Fibroblast of lung (primary cell): ENCODE data around the gene GPC6. TPM values are rescaled to one million over a fixed set of nuclear protein-coding genes. Genes with fewer than 3 reads are reported as not detected.

ENCODE experiments used
- DNase-seq, 2 donors: peaks; one replicate each; pipeline versions ENCODE4 v3.0.0 to v3.0.0-alpha.2; 2010; ENCODE audit warnings: low read depth in 2 of 2
- H2AFZ ChIP-seq: 2 replicates; pipeline ENCODE4 v1.5.1; 2012; ENCODE audit warnings: low read length, control low read depth, inconsistent platforms
- H3K27ac ChIP-seq: 2 replicates; pipeline ENCODE4 v1.5.1; 2011; ENCODE audit warnings: low read length, control low read depth; ENCODE audit not compliant: insufficient read depth
- H3K27me3 ChIP-seq: 2 replicates; pipeline ENCODE4 v1.5.1; 2011; ENCODE audit warnings: mild to moderate bottlenecking, low read length; ENCODE audit not compliant: control insufficient read depth, insufficient read depth
- H3K36me3 ChIP-seq: 2 replicates; pipeline ENCODE4 v1.5.1; 2011; ENCODE audit warnings: low read length; ENCODE audit not compliant: control insufficient read depth, insufficient read depth
- H3K4me1 ChIP-seq: 2 replicates; pipeline ENCODE4 v1.5.1; 2011; ENCODE audit warnings: low read length; ENCODE audit not compliant: control insufficient read depth, insufficient read depth; ENCODE audit errors: extremely low read depth
- H3K4me2 ChIP-seq: 2 replicates; pipeline ENCODE4 v1.5.1; 2011; ENCODE audit warnings: low read length, control low read depth; ENCODE audit not compliant: insufficient read depth; ENCODE audit errors: extremely low read depth
- H3K4me3 ChIP-seq, 4 experiments: fragments of 200-600 bp in 1 of 4; sonication (generic) in 1 of 4; replicated peaks in 1 of 4; 2 replicates each; pipeline ENCODE4 v1.5.1; 2011 to 2016; ENCODE audit warnings: low read length in 4 of 4, low read depth in 3 of 4, mild to moderate bottlenecking in 3 of 4, control low read depth in 2 of 4, inconsistent platforms in 1 of 4, mixed read lengths in 1 of 4; ENCODE audit not compliant: insufficient read depth in 1 of 4; ENCODE audit errors: control extremely low read depth in 1 of 4
- H3K79me2 ChIP-seq: 2 replicates; pipeline ENCODE4 v1.5.1; 2012; ENCODE audit warnings: mild to moderate bottlenecking, low read length, inconsistent platforms; ENCODE audit not compliant: control insufficient read depth, insufficient read depth
- H3K9ac ChIP-seq: 2 replicates; pipeline ENCODE4 v1.5.1; 2011; ENCODE audit warnings: mild to moderate bottlenecking, low read length, control low read depth; ENCODE audit not compliant: insufficient read depth
- H3K9me3 ChIP-seq: 2 replicates; pipeline ENCODE4 v1.5.1; 2012; ENCODE audit warnings: low read depth, low read length; ENCODE audit not compliant: control insufficient read depth, insufficient read depth
- H4K20me1 ChIP-seq: 2 replicates; pipeline ENCODE4 v1.5.1; 2011; ENCODE audit warnings: low read length; ENCODE audit not compliant: control insufficient read depth, insufficient read depth; ENCODE audit errors: extremely low read depth
- EZH2 ChIP-seq: IDR thresholded peaks from 2 replicates; pipeline ENCODE4 v1.5.1; 2012; ENCODE audit warnings: low read length, control low read depth, mild to moderate bottlenecking; ENCODE audit errors: missing control alignments
- polyA plus RNA-seq, 2 donors: library from polyadenylated mRNA; depleted of rRNA in 1 of 2; stranded (reverse) in 1 of 2; unstranded in 1 of 2; fragments of >200 nt; gene quantifications; 2 replicates each; pipeline ENCODE4 v1.2.1, GENCODE V29; 2011 to 2012; ENCODE audit warnings: missing spikeins in 1 of 2
- total RNA-seq: library from RNA; depleted of rRNA; stranded (reverse); fragments of >200 nt; gene quantifications from 2 replicates; pipeline ENCODE4 v1.2.1, GENCODE V29; 2014
- TF ChIP-seq, protein P1 (sequence below), 2 donors: IDR thresholded peaks in 1 of 2; conservative IDR thresholded peaks in 1 of 2; 1 replicate in 1 of 2; 2 replicates in 1 of 2; pipeline ENCODE4 v1.5.1; 2011 to 2012; ENCODE audit warnings: low read length in 2 of 2, control low read depth in 1 of 2, inconsistent platforms in 1 of 2, low read depth in 1 of 2, mild to moderate bottlenecking in 1 of 2

The GPC6 gene
- total and polyA plus RNA-seq, 2 donors (not counting 1 experiment from before 2014, with no cell fraction given) = 11.2 to 33.7 TPM

GRCh38 chr13:93660391-93661063, 433.9 kb downstream of the GPC6 start:
- Histone ChIP-seq H3K36me3 (no peaks in the 10 kb centered on the region), H3K4me2 (no peak overlapping the region), H3K79me2 (no peaks in the 10 kb centered on the region), H3K9ac (no peak overlapping the region), H4K20me1 (no peaks in the 10 kb centered on the region), H3K9me3 (no peaks in the 10 kb centered on the region), H3K4me1 (no peaks in the 10 kb centered on the region), H2AFZ (no peak overlapping the region), H3K27ac (no peak overlapping the region), H3K27me3 (no peaks in the 10 kb centered on the region), H3K4me3 (no peak overlapping the region)
- no peak for DNase-seq
- no peak for TF ChIP-seq EZH2
- TF ChIP-seq, protein P1, sequence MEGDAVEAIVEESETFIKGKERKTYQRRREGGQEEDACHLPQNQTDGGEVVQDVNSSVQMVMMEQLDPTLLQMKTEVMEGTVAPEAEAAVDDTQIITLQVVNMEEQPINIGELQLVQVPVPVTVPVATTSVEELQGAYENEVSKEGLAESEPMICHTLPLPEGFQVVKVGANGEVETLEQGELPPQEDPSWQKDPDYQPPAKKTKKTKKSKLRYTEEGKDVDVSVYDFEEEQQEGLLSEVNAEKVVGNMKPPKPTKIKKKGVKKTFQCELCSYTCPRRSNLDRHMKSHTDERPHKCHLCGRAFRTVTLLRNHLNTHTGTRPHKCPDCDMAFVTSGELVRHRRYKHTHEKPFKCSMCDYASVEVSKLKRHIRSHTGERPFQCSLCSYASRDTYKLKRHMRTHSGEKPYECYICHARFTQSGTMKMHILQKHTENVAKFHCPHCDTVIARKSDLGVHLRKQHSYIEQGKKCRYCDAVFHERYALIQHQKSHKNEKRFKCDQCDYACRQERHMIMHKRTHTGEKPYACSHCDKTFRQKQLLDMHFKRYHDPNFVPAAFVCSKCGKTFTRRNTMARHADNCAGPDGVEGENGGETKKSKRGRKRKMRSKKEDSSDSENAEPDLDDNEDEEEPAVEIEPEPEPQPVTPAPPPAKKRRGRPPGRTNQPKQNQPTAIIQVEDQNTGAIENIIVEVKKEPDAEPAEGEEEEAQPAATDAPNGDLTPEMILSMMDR (conservative IDR thresholded peaks at IDR 0.05 in 1 of 2, IDR thresholded peaks at IDR 0.05 in 1 of 2; ENCODE audit: low read depth in 1 of 2, low read length in 2 of 2) = no peak

- Histone ChIP-seq H3K27ac (no peak overlapping the region), H3K79me2 (no peaks in the 10 kb centered on the region), H3K9me3 (no peaks in the 10 kb centered on the region), H3K4me2 (no peak overlapping the region), H3K4me3 (no peak overlapping the region), H4K20me1 (no peaks in the 10 kb centered on the region), H3K4me1 (no peaks in the 10 kb centered on the region), H2AFZ (no peak overlapping the region), H3K27me3 (no peaks in the 10 kb centered on the region), H3K9ac (no peak overlapping the region), H3K36me3 (no peaks in the 10 kb centered on the region)
- TF ChIP-seq EZH2 = no peak
- TF ChIP-seq, protein P1 (conservative IDR thresholded peaks at IDR 0.05 in 1 of 2, IDR thresholded peaks at IDR 0.05 in 1 of 2; ENCODE audit: low read depth in 1 of 2, low read length in 2 of 2) = no peak
- no peak for DNase-seq
Measured at GRCh38 chr13:93670866-93671265, 444.3 kb downstream of the GPC6 start.

- Histone ChIP-seq H3K4me1 (no peaks in the 10 kb centered on the region), H3K27me3 (no peaks in the 10 kb centered on the region), H3K4me2 (no peak overlapping the region), H3K9me3 (no peaks in the 10 kb centered on the region), H3K4me3 (no peak overlapping the region), H3K27ac (no peak overlapping the region), H4K20me1 (no peaks in the 10 kb centered on the region), H3K36me3 (no peaks in the 10 kb centered on the region), H3K79me2 (no peaks in the 10 kb centered on the region), H2AFZ (no peak overlapping the region), H3K9ac (no peak overlapping the region)
- no peak for DNase-seq
- TF ChIP-seq, protein P1 (conservative IDR thresholded peaks at IDR 0.05 in 1 of 2, IDR thresholded peaks at IDR 0.05 in 1 of 2; ENCODE audit: low read depth in 1 of 2, low read length in 2 of 2) = no peak
- no peak for TF ChIP-seq EZH2
Measured at GRCh38 chr13:93672996-93673395, 446.4 kb downstream of the GPC6 start.
